HG02678 (cell line): ENCODE results near the gene ACACB.
"Not testable (repeated sequence)": the region's sequence is repeated elsewhere in the genome, so short reads cannot be mapped to it uniquely, and the experiment has no call there.

Experiments used
- ATAC-seq: cut with Tn5 transposase; IDR thresholded peaks from one replicate; pipeline ENCODE4 v1.9.1; 2021; ENCODE audit warnings: mild to moderate bottlenecking, moderate library complexity; ENCODE audit not compliant: unreplicated experiment

The ACACB gene

GRCh38 chr12:109170324-109170723 is 53.9 kb downstream of the ACACB start:
- ATAC-seq, result no peak

GRCh38 chr12:109172787-109173186 is 56.4 kb downstream of the ACACB start:
- ATAC-seq, result not testable (repeated sequence)

- no peak for ATAC-seq
Observed at GRCh38 chr12:109173443-109174240, 57.3 kb downstream of the ACACB start.

GRCh38 chr12:109174468-109174867 is 58.1 kb downstream of the ACACB start:
- ATAC-seq, result no peak

GRCh38 chr12:109178532-109178931 is 62.1 kb downstream of the ACACB start:
- no peak for ATAC-seq

GRCh38 chr12:109179927-109180326 is 63.5 kb downstream of the ACACB start:
- no peak for ATAC-seq

GRCh38 chr12:109182041-109182839 is 65.9 kb downstream of the ACACB start:
- no peak for ATAC-seq

GRCh38 chr12:109185441-109185840 is 69.1 kb downstream of the ACACB start:
- ATAC-seq, result no peak

- no peak for ATAC-seq
Observed at GRCh38 chr12:109186993-109187653, 70.7 kb downstream of the ACACB start.

GRCh38 chr12:109188108-109188712 is 71.8 kb downstream of the ACACB start:
- no peak for ATAC-seq

GRCh38 chr12:109189291-109189690 is 72.9 kb downstream of the ACACB start:
- ATAC-seq, result no peak

- no peak for ATAC-seq
Observed at GRCh38 chr12:109191621-109192250, 75.3 kb downstream of the ACACB start.

- ATAC-seq, result no peak
Observed at GRCh38 chr12:109192358-109192757, 76.0 kb downstream of the ACACB start.

GRCh38 chr12:109193896-109194295 is 77.5 kb downstream of the ACACB start:
- ATAC-seq, result no peak

- ATAC-seq, result no peak
Observed at GRCh38 chr12:109196332-109196731, 79.9 kb downstream of the ACACB start.

- no peak for ATAC-seq
Observed at GRCh38 chr12:109197327-109197726, 80.9 kb downstream of the ACACB start.

GRCh38 chr12:109199324-109199723 is 82.9 kb downstream of the ACACB start:
- no peak for ATAC-seq

- no peak for ATAC-seq
Observed at GRCh38 chr12:109200825-109201495, 84.6 kb downstream of the ACACB start.

- ATAC-seq, result no peak
Observed at GRCh38 chr12:109201496-109201885, 85.1 kb downstream of the ACACB start.

- ATAC-seq, result no peak
Observed at GRCh38 chr12:109202770-109203169, 86.4 kb downstream of the ACACB start.
